Endothelial cell of umbilical vein (primary cell): ENCODE results near the gene DNAJB8. TPM values are rescaled to one million over a fixed set of nuclear protein-coding genes. Genes with fewer than 3 reads are reported as not detected.

Source experiments
- BruUV-seq: library from RNA; stranded (reverse); fragments of 400-500 nt; replicated peaks from 2 replicates; lab custom pipeline; 2021; lab: Mats Ljungman, UMichigan
- CTCF ChIA-PET: fragments of 300-600, 350-600 bp; sonication (Branson Sonifier 250); formaldehyde crosslinking; loops from one replicate; lab custom pipeline; 2021; ENCODE audit warnings: antibody characterized with exemption, inconsistent platforms; lab: Charles Lee
- POLR2A ChIA-PET: fragments of 300-600, 350-600 bp; sonication (Branson Sonifier 250); formaldehyde crosslinking; loops from one replicate; lab custom pipeline; 2021; ENCODE audit warnings: antibody characterized with exemption, inconsistent platforms; lab: Charles Lee
- DNase-seq: peaks from one replicate; pipeline ENCODE4 v3.0.0-alpha.2; 2011; ENCODE audit warnings: low read depth, low spot score
- FAIRE-seq: peaks from 2 replicates; lab custom pipeline; 2011; peaks lifted over from hg19 to GRCh38; lab: Jason Lieb, UNC
- H2AFZ ChIP-seq: 2 replicates; pipeline ENCODE4 v1.6.0; 2012; ENCODE audit warnings: low read depth, low read length, control low read depth, inconsistent platforms
- H3K27ac ChIP-seq: 2 replicates; pipeline ENCODE4 v1.5.1; 2011; ENCODE audit warnings: low read depth, mild to moderate bottlenecking, control low read depth, low read length, moderate library complexity; ENCODE audit not compliant: insufficient read depth
- H3K27me3 ChIP-seq, 2 experiments: 2 replicates each; pipeline versions ENCODE4 v1.6.0 to v1.6.1; 2011; ENCODE audit warnings: low read length in 2 of 2, mixed read lengths in 1 of 2; ENCODE audit not compliant: control insufficient read depth in 2 of 2, insufficient read depth in 2 of 2
- H3K36me3 ChIP-seq, 2 experiments: 2 replicates in 1 of 2; 3 replicates in 1 of 2; pipeline ENCODE4 v1.5.1; 2011; ENCODE audit warnings: low read length in 2 of 2, mild to moderate bottlenecking in 1 of 2, moderate library complexity in 1 of 2; ENCODE audit not compliant: control insufficient read depth in 2 of 2, insufficient read depth in 2 of 2; ENCODE audit errors: extremely low read depth in 1 of 2
- H3K4me1 ChIP-seq: 3 replicates; pipeline ENCODE4 v1.5.1; 2011; ENCODE audit warnings: mild to moderate bottlenecking, low read length; ENCODE audit not compliant: control insufficient read depth, insufficient read depth; ENCODE audit errors: extremely low read depth
- H3K4me2 ChIP-seq: 2 replicates; pipeline ENCODE4 v1.6.1; 2011; ENCODE audit warnings: low read length, control low read depth, mixed read lengths; ENCODE audit not compliant: insufficient read depth
- H3K4me3 ChIP-seq, 3 experiments: fragments of 200-600 bp in 1 of 3; sonication (generic), shearing (Covaris generic) in 1 of 3; replicated peaks in 1 of 3; 2 replicates each; pipeline ENCODE4 v1.5.1; 2011 to 2016; ENCODE audit warnings: control low read depth in 3 of 3, low read length in 3 of 3, mild to moderate bottlenecking in 2 of 3, inconsistent platforms in 1 of 3, low read depth in 1 of 3, moderate library complexity in 1 of 3; ENCODE audit not compliant: insufficient read depth in 1 of 3
- H3K79me2 ChIP-seq: 2 replicates; pipeline ENCODE4 v1.6.0; 2012; ENCODE audit warnings: low read length, inconsistent platforms; ENCODE audit not compliant: control insufficient read depth, insufficient read depth
- H3K9ac ChIP-seq: replicated peaks from 2 replicates; pipeline ENCODE3; 2011; ENCODE audit warnings: low read length, control low read depth; ENCODE audit not compliant: insufficient read depth; ENCODE audit errors: extremely low read depth
- H3K9me1 ChIP-seq: replicated peaks from 3 replicates; pipeline ENCODE4 v1.6.0; 2011; ENCODE audit warnings: mild to moderate bottlenecking, low read length; ENCODE audit not compliant: control insufficient read depth, insufficient read depth; ENCODE audit errors: extremely low read depth
- H3K9me3 ChIP-seq: replicated peaks from 2 replicates; pipeline ENCODE4 v1.5.1; 2012; ENCODE audit warnings: low read length, inconsistent platforms; ENCODE audit not compliant: control insufficient read depth, insufficient read depth
- H4K20me1 ChIP-seq: replicated peaks from 2 replicates; pipeline ENCODE3; 2011; ENCODE audit warnings: mild to moderate bottlenecking, low read length; ENCODE audit not compliant: control insufficient read depth, insufficient read depth; ENCODE audit errors: extremely low read depth
- CTCF ChIP-seq, 2 donors: IDR thresholded peaks; 1 replicate in 1 of 2; 2 replicates in 1 of 2; pipeline ENCODE4 v1.5.1; 2011; ENCODE audit warnings: low read length in 2 of 2, mild to moderate bottlenecking in 2 of 2, moderate library complexity in 2 of 2, control low read depth in 1 of 2, inconsistent platforms in 1 of 2, low read depth in 1 of 2; ENCODE audit not compliant: insufficient read depth in 1 of 2; ENCODE audit errors: extremely low read depth in 1 of 2
- EZH2 ChIP-seq: IDR thresholded peaks from 2 replicates; pipeline ENCODE4 v1.6.1; 2012; ENCODE audit warnings: borderline replicate concordance, low read depth, mild to moderate bottlenecking, moderate library complexity, low read length, inconsistent platforms; ENCODE audit not compliant: severe bottlenecking
- FOS ChIP-seq: IDR thresholded peaks from 2 replicates; pipeline ENCODE4 v1.6.1; 2011; ENCODE audit warnings: mild to moderate bottlenecking, low read length, moderate library complexity, borderline replicate concordance; ENCODE audit not compliant: insufficient read depth
- GATA2 ChIP-seq: IDR thresholded peaks from 2 replicates; pipeline ENCODE4 v1.7.0; 2011; ENCODE audit warnings: low read depth, mild to moderate bottlenecking, moderate library complexity, mixed read lengths, low read length; ENCODE audit not compliant: insufficient read length, insufficient read depth
- JUN ChIP-seq: IDR thresholded peaks from 2 replicates; pipeline ENCODE4 v1.6.1; 2011; ENCODE audit warnings: borderline replicate concordance, low read depth; ENCODE audit not compliant: insufficient read length, insufficient read depth
- MYC ChIP-seq: IDR thresholded peaks from one replicate; pipeline ENCODE4 v1.6.1; 2011; ENCODE audit warnings: mild to moderate bottlenecking, low read depth, low read length
- POLR2A ChIP-seq: IDR thresholded peaks from 2 replicates; pipeline ENCODE4 v1.6.1; 2012; ENCODE audit warnings: low read depth, mild to moderate bottlenecking, control low read depth, low read length
- POLR2AphosphoS5 ChIP-seq: IDR thresholded peaks from 2 replicates; pipeline ENCODE4 v1.6.1; 2012; ENCODE audit warnings: low read depth, mild to moderate bottlenecking, control low read depth, low read length, moderate library complexity; ENCODE audit not compliant: insufficient read depth
- dilution Hi-C: fragments of 300-500 bp; cut with MboI; formaldehyde crosslinking; loops from one replicate; pipeline ENCODE4 v1.15.0; 2019; ENCODE audit warnings: low sequenced_read_pairs; ENCODE audit not compliant: extremely low pct_ligation_motif_present
- intact Hi-C: fragments of 100-400 bp; cut with micrococcal nuclease; formaldehyde crosslinking; loops from one replicate; pipeline ENCODE4 v1.10.0; 2022
- polyA plus RNA-seq, 4 experiments: library from polyadenylated mRNA; depleted of rRNA in 3 of 4; stranded (reverse) in 3 of 4; unstranded in 1 of 4; fragments of >200 nt; gene quantifications; 2 replicates each; pipeline versions ENCODE4 v1.2.1 to v1.2.3, GENCODE V29; 2011 to 2012; ENCODE audit warnings: missing spikeins in 1 of 4
- total RNA-seq: library from RNA; stranded (reverse); gene quantifications from 2 replicates; pipeline ENCODE4 v1.2.3, GENCODE V29; 2021
- TF ChIP-seq, protein P1 (sequence below): IDR thresholded peaks from 2 replicates; pipeline ENCODE4 v1.6.1; 2011; ENCODE audit not compliant: insufficient read depth, insufficient read length

DNAJB8 gene
- total and polyA plus RNA-seq, 2 donors (not counting 3 experiments of a cell fraction or from before 2014, with no cell fraction given) = not detected

GRCh38 chr3:128496602-128497304 lies 30.1 kb upstream of the DNAJB8 start:
- H3K9me3 ChIP-seq = no peaks in the 10 kb centered on the region
- no peak overlapping the region for H3K27ac ChIP-seq
- POLR2A ChIA-PET = no interaction called here
- intact Hi-C loops (loop anchor here (1.0 to 5.0 kb wide), 4 partner anchors 14 to 325 kb away; no protein-coding TSS in a partner anchor), dilution Hi-C loops (no loop called here)
- H3K9me1 ChIP-seq = no peaks in the 10 kb centered on the region
- FAIRE-seq = peak; percentile 85
- no peaks in the 10 kb centered on the region for H3K27me3 ChIP-seq
- peaks cover 41% of the 10 kb centered on the region for H3K79me2 ChIP-seq
- H3K36me3 ChIP-seq = no peaks in the 10 kb centered on the region
- peak overlapping the region; percentile 23 for H3K4me2 ChIP-seq
- H3K4me3 ChIP-seq = no peak overlapping the region
- H2AFZ ChIP-seq = no peak overlapping the region
- H3K9ac ChIP-seq = no peak overlapping the region
- CTCF ChIA-PET = interaction anchor here (0.9 to 5.3 kb wide), 14 partner anchors 7 to 190 kb away, joined by 3 to 52 read pairs (median 6); no protein-coding TSS in a partner anchor
- TF ChIP-seq, protein P1, sequence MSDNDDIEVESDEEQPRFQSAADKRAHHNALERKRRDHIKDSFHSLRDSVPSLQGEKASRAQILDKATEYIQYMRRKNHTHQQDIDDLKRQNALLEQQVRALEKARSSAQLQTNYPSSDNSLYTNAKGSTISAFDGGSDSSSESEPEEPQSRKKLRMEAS = peak; percentile 26
- no peak for TF ChIP-seq POLR2AphosphoS5
- peaks cover 13% of the 10 kb centered on the region for H3K4me1 ChIP-seq
- no TSS peak for BruUV-seq
- no peaks in the 10 kb centered on the region for H4K20me1 ChIP-seq
- DNase-seq = peak; percentile 47

- no peak for TF ChIP-seq FOS
- TF ChIP-seq, protein P1 = no peak
- TF ChIP-seq MYC = no peak
- TF ChIP-seq CTCF (IDR thresholded peaks at IDR 0.05; ENCODE audit: extremely low read depth in 1 of 2, insufficient read depth in 1 of 2, low read depth in 1 of 2, low read length in 2 of 2) = no peak
- TF ChIP-seq GATA2 = no peak
- TF ChIP-seq EZH2 = no peak
- no peak for TF ChIP-seq JUN
- TF ChIP-seq POLR2A = no peak
- no peak for TF ChIP-seq POLR2AphosphoS5
- POLR2A ChIA-PET = no interaction called here
- no peak for DNase-seq
These were observed 29.4 kb upstream of the DNAJB8 start for GRCh38 chr3:128496019-128496601.

More at GRCh38 chr3:128496019-128496601, 29.4 kb upstream of the DNAJB8 start:
- Histone ChIP-seq H3K27ac (no peak overlapping the region), H3K4me1 (peaks cover 13% of the 10 kb centered on the region), H3K9me3 (no peaks in the 10 kb centered on the region), H3K27me3 (no peaks in the 10 kb centered on the region), H4K20me1 (no peaks in the 10 kb centered on the region), H3K4me2 (peak overlapping the region; percentile 23), H3K9ac (no peak overlapping the region), H3K36me3 (no peaks in the 10 kb centered on the region), H2AFZ (no peak overlapping the region), H3K9me1 (no peaks in the 10 kb centered on the region), H3K79me2 (peaks cover 47% of the 10 kb centered on the region), H3K4me3 (no peak overlapping the region)
- dilution Hi-C loops (no loop called here), intact Hi-C loops (loop anchor here (5.0 kb wide), 1 partner anchor 269 kb away; no protein-coding TSS in a partner anchor)
- no TSS peak for BruUV-seq
- CTCF ChIA-PET = interaction anchor here (2.0 to 5.3 kb wide), 4 partner anchors 15 to 88 kb away, joined by 6 to 52 read pairs (median 26); no protein-coding TSS in a partner anchor
- no peak for FAIRE-seq
